Ishikawa (cell line): ENCODE results near the gene TMEM168.

Experiments used
- CEBPB ChIP-seq: IDR thresholded peaks from 2 replicates; pipeline ENCODE4 v1.6.1; 2012
- CREB1 ChIP-seq: IDR thresholded peaks from 2 replicates; pipeline ENCODE4 v1.6.1; 2012; ENCODE audit warnings: low read depth
- EGR1 ChIP-seq: IDR thresholded peaks from 2 replicates; pipeline ENCODE4 v1.6.1; 2012
- EP300 ChIP-seq: IDR thresholded peaks from 2 replicates; pipeline ENCODE4 v1.6.1; 2012; ENCODE audit warnings: borderline replicate concordance
- FOXM1 ChIP-seq: IDR thresholded peaks from 2 replicates; pipeline ENCODE4 v1.6.1; 2012; ENCODE audit warnings: low read depth, borderline replicate concordance
- MAX ChIP-seq: IDR thresholded peaks from 2 replicates; pipeline ENCODE4 v1.6.1; 2012
- NFIC ChIP-seq: IDR thresholded peaks from 2 replicates; pipeline ENCODE4 v1.6.1; 2012
- RAD21 ChIP-seq: IDR thresholded peaks from 2 replicates; pipeline ENCODE4 v1.6.1; 2012; ENCODE audit warnings: low read depth
- REST ChIP-seq: IDR thresholded peaks from 2 replicates; pipeline ENCODE4 v1.6.1; 2012; ENCODE audit warnings: low read depth, mild to moderate bottlenecking
- TAF1 ChIP-seq: IDR thresholded peaks from 2 replicates; pipeline ENCODE4 v1.6.1; 2012; ENCODE audit warnings: low read depth, mild to moderate bottlenecking
- TCF12 ChIP-seq: IDR thresholded peaks from 2 replicates; pipeline ENCODE4 v1.6.1; 2012; ENCODE audit warnings: low read depth
- TEAD4 ChIP-seq: IDR thresholded peaks from 2 replicates; pipeline ENCODE4 v1.6.1; 2012
- USF1 ChIP-seq: IDR thresholded peaks from 2 replicates; pipeline ENCODE4 v1.6.1; 2012
- YY1 ChIP-seq: IDR thresholded peaks from 2 replicates; pipeline ENCODE4 v1.6.1; 2012; ENCODE audit warnings: low read depth
- ZBTB7A ChIP-seq: IDR thresholded peaks from 2 replicates; pipeline ENCODE4 v1.6.1; 2012; ENCODE audit warnings: low read depth

Gene TMEM168

DNA sequence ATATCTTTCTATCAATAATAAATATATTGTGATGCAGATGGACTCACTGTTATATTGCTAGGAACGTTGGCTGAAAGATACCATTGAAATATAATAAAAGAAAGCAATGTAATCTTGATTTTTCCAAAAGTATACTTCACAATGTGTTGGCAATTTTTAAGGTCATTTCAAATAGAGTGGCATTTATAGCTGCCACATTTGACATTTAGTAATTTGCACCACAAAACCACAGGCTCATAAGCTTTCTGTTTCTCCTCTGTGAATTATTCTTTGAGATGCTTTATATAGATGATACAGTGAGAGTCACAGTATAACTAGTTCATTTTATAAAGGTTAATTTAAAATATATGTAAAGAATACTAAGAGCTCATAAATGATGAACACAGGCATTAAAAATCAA, 44.6 kb downstream of the TMEM168 start:
- TF ChIP-seq EGR1 (no peak), RAD21 (no peak), USF1 (no peak), FOXM1 (no peak), REST (no peak), CREB1 (no peak), ZBTB7A (no peak), CEBPB (no peak), YY1 (no peak)

DNA sequence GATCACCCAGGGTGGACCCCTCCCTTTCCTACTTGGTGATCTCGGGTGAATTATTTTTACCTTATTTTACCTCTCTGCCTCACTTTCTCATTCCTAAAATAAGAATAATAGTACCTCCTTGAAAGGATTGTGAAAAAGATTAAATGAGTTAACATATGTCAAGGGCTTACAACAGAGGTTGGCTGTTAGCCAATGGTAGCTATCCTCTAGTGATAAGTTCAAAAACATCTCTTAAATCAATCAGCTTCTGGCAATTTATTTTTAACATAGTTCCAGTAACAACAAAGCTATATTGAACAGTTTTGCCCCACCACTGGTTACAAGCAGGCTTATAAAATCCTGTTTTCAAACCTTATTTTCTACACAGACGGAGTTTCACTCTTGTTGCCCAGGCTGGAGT, 45.4 kb downstream of the TMEM168 start:
- TF ChIP-seq TCF12: no peak
- no peak for TF ChIP-seq USF1
- TF ChIP-seq TEAD4: no peak
- no peak for TF ChIP-seq NFIC
- TF ChIP-seq FOXM1: no peak
- no peak for TF ChIP-seq RAD21
- TF ChIP-seq EGR1: no peak
- no peak for TF ChIP-seq TAF1
- no peak for TF ChIP-seq MAX
- TF ChIP-seq ZBTB7A: no peak
- no peak for TF ChIP-seq CEBPB
- TF ChIP-seq YY1: no peak
- TF ChIP-seq CREB1: no peak
- TF ChIP-seq EP300: no peak
- TF ChIP-seq REST: no peak

DNA sequence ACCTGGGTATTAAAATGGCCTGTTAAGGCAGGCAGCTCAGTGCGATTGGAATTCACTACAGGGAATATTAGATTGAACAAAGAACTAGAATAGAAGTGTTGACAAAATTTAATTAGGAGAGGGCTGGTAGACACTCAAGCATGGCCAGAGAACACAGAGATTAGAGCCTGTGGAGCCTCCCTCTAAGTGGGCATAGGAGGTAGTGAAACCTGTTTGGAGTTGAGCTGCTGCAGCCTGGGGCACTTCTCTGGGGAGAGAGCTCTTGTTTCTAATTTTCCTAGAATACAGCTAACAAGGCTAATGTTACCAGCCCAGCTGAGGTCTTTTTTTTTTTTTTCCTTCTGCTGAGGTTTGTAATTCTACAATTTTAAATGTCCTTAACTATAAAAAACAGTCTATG, 46.4 kb downstream of the TMEM168 start:
- TF ChIP-seq TCF12: no peak
- TF ChIP-seq USF1: no peak
- no peak for TF ChIP-seq CREB1
- no peak for TF ChIP-seq EGR1
- TF ChIP-seq ZBTB7A: no peak
- no peak for TF ChIP-seq REST

- no peak for TF ChIP-seq CEBPB
- TF ChIP-seq CREB1: no peak
- TF ChIP-seq YY1: no peak
- no peak for TF ChIP-seq ZBTB7A
- no peak for TF ChIP-seq TCF12
These were observed 49.5 kb downstream of the TMEM168 start for GRCh38 chr7:112740667-112741066.

DNA sequence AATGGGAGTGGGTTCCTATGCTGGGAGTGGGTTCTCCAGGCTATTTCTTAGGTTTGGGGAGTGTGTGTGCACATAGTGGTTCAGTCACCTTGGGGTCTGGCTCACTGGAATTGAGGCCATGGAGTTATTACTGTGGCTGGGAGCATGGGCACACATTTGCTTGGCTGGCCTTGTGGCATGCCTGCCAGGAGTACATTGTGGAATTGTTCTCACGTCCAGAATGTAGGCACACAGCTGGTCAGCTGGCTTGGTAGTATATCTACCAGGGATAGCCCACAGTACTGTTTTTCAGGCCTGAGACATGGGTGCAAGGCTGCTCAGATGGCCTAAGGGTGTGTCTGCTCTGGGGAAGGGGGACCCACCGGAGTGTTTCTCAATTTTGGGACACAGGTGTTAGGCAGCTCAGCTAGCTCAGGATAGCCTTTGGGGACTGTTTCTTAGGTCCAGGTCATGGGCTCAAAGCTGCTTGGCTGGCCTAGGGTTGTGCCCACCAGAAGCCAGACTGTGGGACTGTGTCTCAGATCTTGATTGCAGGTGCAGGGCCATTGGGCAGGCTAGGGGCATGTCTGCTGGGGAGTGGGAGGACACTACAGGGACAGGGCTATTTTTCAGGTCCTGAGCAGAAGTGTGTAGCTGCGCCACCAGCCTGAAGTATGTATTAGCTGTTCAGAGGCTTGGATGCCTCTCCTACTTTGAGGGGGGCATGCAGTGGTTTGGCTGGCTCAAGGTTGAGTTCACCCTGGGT, 50.6 kb downstream of the TMEM168 start:
- TF ChIP-seq ZBTB7A (no peak), EP300 (no peak), TAF1 (no peak), TCF12 (no peak), CREB1 (no peak), CEBPB (no peak), YY1 (no peak), EGR1 (no peak), TEAD4 (no peak), MAX (no peak), REST (no peak), FOXM1 (no peak), USF1 (no peak), RAD21 (no peak), NFIC (no peak)
